GM21423 (cell line): ENCODE measurements around the gene POLE2.
"Not testable (repeated sequence)": the region's sequence is repeated elsewhere in the genome, so short reads cannot be mapped to it uniquely, and the experiment has no call there.

Experiments used
- ATAC-seq: cut with Tn5 transposase; IDR thresholded peaks from one replicate; pipeline ENCODE4 v1.9.1; 2021; ENCODE audit warnings: mild to moderate bottlenecking, moderate library complexity; ENCODE audit not compliant: unreplicated experiment

The POLE2 gene

GRCh38 chr14:49659526-49660455 lies 28.2 kb downstream of the POLE2 start:
- ATAC-seq, result no peak

DNA sequence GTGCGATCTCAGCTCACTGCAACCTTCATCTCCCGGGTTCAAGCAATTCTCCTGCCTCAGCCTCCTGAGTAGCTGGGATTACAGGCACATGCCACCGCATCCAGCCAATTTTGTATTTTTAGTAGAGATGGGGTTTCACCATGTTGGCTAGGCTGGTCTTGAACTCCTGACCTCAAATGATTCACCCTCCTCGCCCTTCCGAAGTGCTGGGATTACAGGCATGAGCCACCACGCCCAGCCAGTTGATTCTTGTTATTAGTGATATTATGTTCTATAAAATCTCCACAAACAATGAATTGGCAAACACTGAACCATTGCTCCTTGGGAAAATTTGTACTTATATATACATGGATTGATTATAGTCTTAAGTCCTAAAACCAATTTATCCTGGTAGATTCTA lies 30.5 kb downstream of the POLE2 start:
- ATAC-seq, result not testable (repeated sequence)

DNA sequence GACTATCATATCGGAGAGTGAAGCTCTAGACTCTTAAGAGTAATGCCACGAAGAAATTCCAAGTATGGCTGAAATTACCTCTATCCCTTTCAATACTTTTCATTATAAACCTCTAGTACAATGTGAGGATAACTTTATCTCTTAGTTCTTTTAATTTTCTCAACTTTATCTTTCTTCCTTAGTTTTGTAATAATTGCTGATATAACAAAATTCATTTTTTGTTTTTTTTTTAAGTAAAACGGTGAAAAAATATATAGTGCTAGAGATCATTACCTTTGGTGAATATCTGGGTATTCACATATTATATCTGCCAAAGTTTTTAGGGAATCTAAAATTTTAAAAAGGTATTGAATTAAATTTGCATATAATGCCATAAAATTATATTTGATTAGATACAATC lies 33.5 kb downstream of the POLE2 start:
- no peak for ATAC-seq

DNA sequence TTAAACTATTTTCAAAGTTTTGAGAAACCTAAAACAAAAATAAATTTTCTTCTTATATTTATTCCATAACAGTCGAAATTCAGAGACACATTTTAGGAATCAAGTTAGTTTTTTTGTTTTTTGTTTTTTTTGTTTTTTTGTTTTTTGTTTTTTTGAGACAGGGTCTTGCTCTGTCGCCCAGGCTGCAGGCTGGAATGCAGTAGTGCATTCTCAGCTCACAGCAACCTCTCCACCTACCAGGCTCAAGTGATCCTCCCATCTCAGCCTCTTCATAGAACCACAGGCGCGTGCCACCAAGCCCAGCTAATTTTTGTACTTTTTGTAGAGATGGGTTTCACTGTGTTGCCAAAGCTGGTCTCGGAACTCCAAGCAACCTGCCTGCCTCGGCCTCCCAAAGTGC lies 34.5 kb downstream of the POLE2 start:
- no peak for ATAC-seq

DNA sequence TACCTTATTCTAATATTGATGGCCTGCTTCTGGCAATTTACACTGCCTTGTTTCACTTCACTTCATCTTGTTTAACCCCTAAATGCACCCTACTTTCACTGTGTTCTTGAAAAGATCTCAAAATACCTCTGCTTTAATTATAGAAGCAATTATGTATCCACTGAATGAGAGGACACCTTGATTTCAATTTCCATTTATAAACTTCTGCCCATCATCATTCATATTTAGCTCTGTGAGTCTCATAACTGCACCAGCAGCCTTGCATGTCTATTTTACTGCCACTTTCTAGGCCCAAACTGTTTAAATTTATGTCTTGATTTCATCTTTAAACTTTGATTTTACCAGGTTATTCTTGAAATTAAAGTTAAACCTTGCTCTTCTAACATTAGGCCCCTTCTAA lies 45.9 kb downstream of the POLE2 start:
- ATAC-seq, result no peak

- ATAC-seq, result no peak
Observed at GRCh38 chr14:49641697-49642129, 46.3 kb downstream of the POLE2 start.

DNA sequence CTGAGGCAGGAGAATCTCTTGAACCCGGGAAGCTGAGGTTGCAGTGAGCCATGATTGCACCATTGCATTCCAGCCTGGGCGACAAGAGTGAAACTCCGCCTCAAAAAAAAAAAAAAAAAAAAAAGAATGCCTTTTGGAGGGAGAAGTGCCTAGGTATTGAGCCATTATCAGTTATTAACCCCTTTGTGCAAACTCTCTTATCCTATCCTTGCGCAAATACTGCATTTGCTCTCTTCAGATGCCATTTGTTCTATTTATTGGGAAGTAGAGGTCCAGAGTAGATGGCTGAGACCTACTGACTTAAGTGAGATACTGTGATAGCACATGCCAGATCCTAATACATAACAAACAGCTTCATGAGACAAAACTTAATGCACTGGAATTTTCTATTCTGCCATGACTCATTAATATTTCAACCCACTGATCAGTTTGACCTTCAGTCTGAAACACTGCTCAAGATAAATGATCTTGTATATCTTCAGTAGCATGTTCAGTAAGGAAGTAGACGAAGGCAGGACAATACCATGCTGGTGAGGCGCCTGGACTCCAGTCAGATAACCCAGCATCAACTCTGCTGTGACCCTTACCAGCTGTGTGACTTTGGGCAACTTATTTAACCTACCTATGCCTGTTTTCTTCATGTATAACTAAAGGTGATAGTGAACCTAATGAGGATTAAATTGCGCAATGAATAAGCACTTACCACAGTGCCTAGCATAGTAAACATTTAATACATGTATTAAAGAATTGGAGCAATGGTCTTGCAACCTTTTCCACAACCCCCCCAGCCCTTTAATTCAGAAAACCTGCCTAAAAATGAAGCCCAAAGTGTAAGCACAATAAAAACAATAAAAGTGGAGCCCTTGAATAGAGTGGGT lies 47.2 kb downstream of the POLE2 start:
- no peak for ATAC-seq

GRCh38 chr14:49637534-49638078 lies 50.4 kb downstream of the POLE2 start:
- no peak for ATAC-seq

DNA sequence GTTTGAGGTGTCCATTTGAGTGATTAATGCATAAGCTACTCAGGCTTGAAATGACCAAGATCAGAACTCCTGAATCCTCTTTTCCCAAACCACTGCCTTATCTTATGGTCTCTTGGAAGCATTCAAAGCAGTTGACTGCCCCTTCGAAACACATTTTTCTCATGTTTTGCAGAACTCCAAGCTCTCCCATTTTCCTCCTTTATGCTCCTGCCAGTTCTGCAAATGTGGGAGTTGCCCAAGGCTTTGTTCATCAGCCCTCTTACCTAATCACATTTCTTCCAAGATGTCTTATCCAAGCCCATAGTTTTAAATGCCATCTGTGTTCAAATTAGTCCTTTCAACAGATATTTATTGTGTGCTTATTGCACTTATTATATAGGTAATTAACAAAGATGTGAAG lies 51.1 kb downstream of the POLE2 start:
- ATAC-seq, result no peak

DNA sequence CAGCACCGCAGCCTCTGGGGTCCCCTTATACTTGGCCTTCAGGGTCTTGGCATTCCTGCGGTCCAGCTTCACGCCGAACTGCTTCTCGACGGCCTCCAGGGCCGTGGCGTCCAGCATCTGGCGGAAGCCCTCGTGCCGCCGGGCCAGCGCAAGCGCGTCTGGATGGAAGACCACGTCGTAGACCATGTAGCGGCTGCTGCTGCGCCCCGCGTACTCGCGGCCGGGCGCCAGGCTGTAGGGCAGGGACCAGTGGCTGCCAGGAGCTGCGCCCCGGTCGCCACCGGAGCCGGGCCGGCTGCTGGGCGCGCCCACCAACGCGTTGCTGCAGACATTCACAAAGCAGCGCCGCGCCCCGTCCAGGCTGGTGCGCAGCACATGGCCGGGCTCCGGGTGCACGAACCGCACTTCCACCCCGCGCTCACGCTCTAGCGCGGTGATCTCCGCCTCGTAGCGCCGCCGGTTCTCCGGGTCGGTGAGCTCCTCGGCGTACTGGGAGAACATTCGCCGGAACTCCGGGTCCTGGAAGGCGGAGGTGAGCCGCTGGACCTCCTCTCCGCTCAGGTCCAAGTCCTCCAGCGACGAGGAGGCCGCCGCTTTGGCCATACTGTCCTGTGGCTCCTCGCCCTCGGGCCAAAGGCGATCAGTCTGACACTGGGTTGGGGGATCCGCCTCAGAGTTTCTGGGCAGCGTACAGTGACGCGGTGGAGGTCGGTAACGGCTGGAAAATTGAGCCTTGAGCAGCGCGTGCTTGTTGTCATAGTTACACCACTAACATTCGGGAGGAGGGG lies 53.3 kb downstream of the POLE2 start, which contains the start of gene DNAAF2:
Gene DNAAF2, minus strand, starts transcription at position 698 of the 788 bp plus-strand sequence. Its CDS starts 95 bp downstream, at position 603.
- ATAC-seq, result peak; percentile 29

DNA sequence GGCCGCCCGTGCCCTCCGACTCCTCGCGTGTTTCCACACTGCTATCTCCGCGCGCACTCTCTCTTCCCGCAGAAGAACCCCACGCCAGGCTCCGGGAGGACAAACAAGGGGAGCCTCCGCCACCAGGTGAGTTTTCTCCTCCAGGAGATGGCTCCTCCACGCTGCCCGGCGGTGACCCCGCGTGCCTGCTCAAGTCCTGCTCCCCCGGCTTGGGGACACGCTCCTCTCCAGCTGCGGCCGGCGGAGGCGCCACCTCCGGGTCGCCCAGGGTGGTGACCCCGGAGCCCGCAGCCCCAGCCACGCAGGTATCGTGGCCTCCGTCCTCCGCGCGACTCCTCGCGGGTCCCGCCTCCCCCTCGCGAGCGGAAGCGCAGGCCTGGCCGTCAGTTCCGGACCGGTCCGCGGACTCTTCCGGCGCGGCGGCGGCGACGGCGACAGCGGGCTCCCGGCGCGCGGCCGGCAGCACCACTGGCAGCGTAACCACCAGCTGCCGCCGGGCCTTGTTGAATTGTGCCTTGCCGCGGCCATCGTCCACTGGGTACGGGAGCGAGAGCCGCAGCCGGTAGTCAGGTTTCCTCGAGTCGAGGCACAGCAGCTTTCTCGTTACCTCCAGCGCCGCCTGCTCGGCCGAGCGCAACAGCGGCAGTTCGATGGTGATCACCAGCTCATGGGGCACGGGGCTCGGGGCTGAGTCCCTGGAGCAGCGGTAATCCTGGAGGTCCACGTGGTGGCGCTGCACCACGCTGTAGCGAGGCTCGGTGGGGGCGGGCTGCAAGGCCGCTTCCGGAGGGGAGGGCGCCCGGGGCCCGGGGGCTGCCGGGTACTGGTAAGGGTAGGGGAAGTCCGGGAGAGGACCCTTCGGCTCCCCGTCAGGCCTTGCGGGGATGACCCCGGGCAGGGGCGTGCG lies 54.1 kb downstream of the POLE2 start:
- ATAC-seq, result peak; percentile 81

DNA sequence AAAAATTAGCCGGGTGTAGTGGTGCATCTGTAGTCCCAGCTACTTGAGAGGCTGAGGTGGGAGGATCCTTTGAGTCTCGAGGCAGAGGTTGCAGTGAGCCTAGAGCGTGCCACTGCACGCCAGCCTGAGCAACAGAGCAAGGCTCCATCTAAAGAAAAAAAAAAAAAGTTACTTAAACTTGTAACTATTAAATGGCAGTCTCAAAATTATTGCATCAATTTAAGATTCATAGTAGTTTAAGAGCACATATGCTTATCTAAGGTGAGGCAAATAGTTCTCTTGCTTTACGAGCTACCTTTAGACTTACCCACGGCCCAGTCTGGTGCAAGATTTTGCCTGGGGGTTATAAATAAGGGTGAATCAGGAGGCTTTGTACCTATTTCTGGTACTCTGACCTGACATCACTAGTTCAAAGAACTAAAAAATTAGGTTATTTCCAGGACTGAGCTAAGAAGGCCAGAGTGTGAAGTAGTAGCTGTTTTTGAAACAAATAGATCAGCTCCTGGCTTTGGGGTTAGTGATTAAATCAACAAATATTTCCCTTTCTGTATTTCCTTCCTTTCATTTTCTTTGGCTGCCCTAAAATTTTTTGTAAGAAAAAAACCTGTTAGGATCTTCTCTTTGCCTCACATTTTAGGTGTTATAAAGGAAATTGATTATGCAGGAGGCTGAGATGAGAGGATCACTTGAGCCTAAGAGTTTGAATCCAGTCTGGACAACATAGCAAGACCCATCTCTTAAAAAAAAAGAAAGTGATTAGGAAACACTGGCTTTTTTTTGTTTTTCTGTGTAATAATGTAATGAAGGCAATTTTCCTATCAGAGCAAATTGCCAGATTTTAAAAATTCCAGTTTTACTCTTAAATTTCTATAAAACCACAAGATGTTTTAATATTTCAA lies 63.8 kb downstream of the POLE2 start:
- no peak for ATAC-seq

GRCh38 chr14:49623387-49623786 lies 64.6 kb downstream of the POLE2 start:
- no peak for ATAC-seq

DNA sequence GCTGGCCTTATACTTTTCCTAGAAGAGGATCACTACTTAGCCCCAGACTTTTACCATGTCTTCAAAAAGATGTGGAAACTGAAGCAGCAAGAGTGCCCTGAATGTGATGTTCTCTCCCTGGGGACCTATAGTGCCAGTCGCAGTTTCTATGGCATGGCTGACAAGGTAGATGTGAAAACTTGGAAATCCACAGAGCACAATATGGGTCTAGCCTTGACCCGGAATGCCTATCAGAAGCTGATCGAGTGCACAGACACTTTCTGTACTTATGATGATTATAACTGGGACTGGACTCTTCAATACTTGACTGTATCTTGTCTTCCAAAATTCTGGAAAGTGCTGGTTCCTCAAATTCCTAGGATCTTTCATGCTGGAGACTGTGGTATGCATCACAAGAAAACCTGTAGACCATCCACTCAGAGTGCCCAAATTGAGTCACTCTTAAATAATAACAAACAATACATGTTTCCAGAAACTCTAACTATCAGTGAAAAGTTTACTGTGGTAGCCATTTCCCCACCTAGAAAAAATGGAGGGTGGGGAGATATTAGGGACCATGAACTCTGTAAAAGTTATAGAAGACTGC lies 65.9 kb downstream of the POLE2 start:
- ATAC-seq, result no peak

DNA sequence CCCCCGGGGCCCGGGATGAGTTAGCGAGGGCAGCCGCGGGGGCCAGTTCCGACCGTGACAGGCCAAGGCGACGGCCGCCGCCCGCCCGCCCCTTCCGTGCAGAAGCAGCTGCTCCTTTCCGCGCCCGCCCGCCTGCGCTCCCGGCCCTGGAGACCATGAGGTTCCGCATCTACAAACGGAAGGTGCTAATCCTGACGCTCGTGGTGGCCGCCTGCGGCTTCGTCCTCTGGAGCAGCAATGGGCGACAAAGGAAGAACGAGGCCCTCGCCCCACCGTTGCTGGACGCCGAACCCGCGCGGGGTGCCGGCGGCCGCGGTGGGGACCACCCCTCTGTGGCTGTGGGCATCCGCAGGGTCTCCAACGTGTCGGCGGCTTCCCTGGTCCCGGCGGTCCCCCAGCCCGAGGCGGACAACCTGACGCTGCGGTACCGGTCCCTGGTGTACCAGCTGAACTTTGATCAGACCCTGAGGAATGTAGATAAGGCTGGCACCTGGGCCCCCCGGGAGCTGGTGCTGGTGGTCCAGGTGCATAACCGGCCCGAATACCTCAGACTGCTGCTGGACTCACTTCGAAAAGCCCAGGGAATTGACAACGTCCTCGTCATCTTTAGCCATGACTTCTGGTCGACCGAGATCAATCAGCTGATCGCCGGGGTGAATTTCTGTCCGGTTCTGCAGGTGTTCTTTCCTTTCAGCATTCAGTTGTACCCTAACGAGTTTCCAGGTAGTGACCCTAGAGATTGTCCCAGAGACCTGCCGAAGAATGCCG lies 66.7 kb downstream of the POLE2 start:
- ATAC-seq, result peak; percentile 26

DNA sequence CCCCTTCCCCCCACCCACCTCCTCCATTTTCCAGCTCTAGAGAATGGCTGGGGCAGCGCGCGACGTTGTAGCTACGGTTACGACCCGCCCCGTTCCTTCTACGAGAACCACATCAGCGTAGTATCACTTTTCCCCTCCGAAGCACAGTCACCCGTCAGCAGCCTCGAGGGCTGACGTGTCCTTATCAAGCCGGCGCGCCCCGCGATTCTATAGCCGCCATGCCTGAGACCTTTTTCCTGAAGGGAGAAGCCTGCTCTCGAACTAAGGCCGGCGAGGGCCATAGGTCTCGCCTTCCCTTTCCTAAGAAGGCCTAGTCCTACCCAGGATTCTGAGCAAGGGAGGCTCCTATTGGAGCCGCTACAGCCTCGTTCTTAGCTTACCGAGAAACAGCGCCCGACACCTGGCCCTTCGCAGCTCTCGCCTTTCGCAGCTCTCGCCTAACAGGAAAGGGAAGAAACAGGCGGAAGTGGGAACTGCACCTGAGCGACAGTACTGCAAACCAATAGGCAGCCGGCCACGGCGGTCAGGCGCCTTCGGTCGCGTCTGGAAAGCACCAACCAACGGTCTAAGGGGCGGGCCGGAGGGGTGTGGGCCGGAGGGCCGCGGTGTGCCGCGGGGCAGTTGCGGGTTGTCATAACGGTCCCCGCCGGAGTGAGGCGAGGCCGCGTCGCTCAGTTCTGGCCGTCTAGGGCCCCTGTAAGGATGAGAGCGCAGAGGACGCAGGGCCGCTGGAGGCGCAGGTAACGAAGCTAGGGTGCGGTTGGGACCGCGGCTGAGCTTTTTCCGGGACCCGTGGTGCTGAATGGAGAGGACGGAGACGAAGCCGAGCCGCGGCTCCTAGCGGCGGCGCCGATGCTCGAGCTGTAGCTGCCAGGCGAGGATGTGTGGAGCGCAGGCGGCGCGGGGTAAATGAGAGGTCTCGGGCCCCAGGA lies 67.6 kb downstream of the POLE2 start, which contains the start of the genes MGAT2 and RPL36AL:
Gene MGAT2, plus strand, starts transcription at position 618 of the 932 bp plus-strand sequence. CDS start 470 bp downstream, outside the sequence.
Gene RPL36AL, minus strand, starts transcription at position 445 of the 932 bp plus-strand sequence. CDS start 1,522 bp downstream, outside the sequence.
- ATAC-seq, result peak; percentile 96
